Activated naive CD4-positive, alpha-beta T cell treated with anti-CD3 and anti-CD28 coated beads for 36 hours (primary cell): ENCODE data around the gene SIX2. TPM values are rescaled to one million over a fixed set of nuclear protein-coding genes. Genes with fewer than 3 reads are reported as not detected.
A peak's percentile ranks its signal among the peaks of the same experiment; 100 is the strongest.

Experiments
- CTCF ChIA-PET: fragments of 350-600 bp; sonication (Branson Sonifier 250); formaldehyde crosslinking; loops from one replicate; lab custom pipeline; 2021; ENCODE audit warnings: antibody characterized with exemption; lab: Charles Lee
- DNase-seq: peaks from one replicate; pipeline ENCODE4 v3.0.0-alpha.2; 2020
- H3K27ac Mint-ChIP-seq: one replicate; pipeline ENCODE4 v1.8.0; 2021; ENCODE audit warnings: mild to moderate bottlenecking, mixed read lengths
- H3K27me3 Mint-ChIP-seq: one replicate; pipeline ENCODE4 v1.8.0; 2021; ENCODE audit warnings: low read depth, mixed read lengths
- H3K36me3 Mint-ChIP-seq: one replicate; pipeline ENCODE4 v1.8.0; 2021; ENCODE audit warnings: low read depth, mixed read lengths
- H3K4me1 Mint-ChIP-seq: one replicate; pipeline ENCODE4 v1.8.0; 2021; ENCODE audit warnings: low read depth, mixed read lengths
- H3K4me3 Mint-ChIP-seq: one replicate; pipeline ENCODE4 v1.8.0; 2021; ENCODE audit warnings: mild to moderate bottlenecking, moderate library complexity, mixed read lengths
- H3K9me3 Mint-ChIP-seq: one replicate; pipeline ENCODE4 v1.8.0; 2021; ENCODE audit warnings: mixed read lengths
- intact Hi-C: fragments of 100-400 bp; cut with micrococcal nuclease; formaldehyde crosslinking; loops from one replicate; pipeline ENCODE4 v1.15.1; 2023
- total RNA-seq, 2 experiments: library from RNA; stranded (reverse); gene quantifications; one replicate each; pipeline ENCODE4 v1.2.3, GENCODE V29; 2021

Gene SIX2
- total RNA-seq, 2 experiments from 2014 or later: not detected

- no peak overlapping the region for H3K4me3 Mint-ChIP-seq
- CTCF ChIA-PET: interaction anchor here (0.7 to 4.4 kb wide), 29 partner anchors 8 to 912 kb away, joined by 3 to 42 read pairs (median 4); no protein-coding TSS in a partner anchor
- H3K9me3 Mint-ChIP-seq: no peaks in the 10 kb centered on the region
- no peaks in the 10 kb centered on the region for H3K36me3 Mint-ChIP-seq
- DNase-seq: peak; percentile 87
- H3K27me3 Mint-ChIP-seq: peaks cover 54% of the 10 kb centered on the region
- peaks cover 18% of the 10 kb centered on the region for H3K4me1 Mint-ChIP-seq
- H3K27ac Mint-ChIP-seq: no peak overlapping the region
- intact Hi-C loops: loop anchor here (1.0 to 10.0 kb wide), 6 partner anchors 476 to 1081 kb away; no protein-coding TSS in a partner anchor
Observed at GRCh38 chr2:44955593-44956392, 53.5 kb downstream of the SIX2 start.

Other genes starting within 250 kb of the SIX2 start
- gene SIX3, start 67.8 kb downstream of the SIX2 start, total RNA-seq: not detected